HTR-8/SVneo (cell line): Measurements from ENCODE around the gene ENOSF1.
"Not testable (repeated sequence)": the region's sequence is repeated elsewhere in the genome, so short reads cannot be mapped to it uniquely, and the experiment has no call there.

Source experiments
- DNase-seq: peaks from one replicate; pipeline ENCODE4 v3.0.0; 2011; ENCODE audit warnings: low spot score, mixed read lengths; ENCODE audit not compliant: insufficient read length
- FAIRE-seq: peaks from 2 replicates; lab custom pipeline; 2011; peaks lifted over from hg19 to GRCh38; lab: Jason Lieb, UNC

Gene ENOSF1

DNA sequence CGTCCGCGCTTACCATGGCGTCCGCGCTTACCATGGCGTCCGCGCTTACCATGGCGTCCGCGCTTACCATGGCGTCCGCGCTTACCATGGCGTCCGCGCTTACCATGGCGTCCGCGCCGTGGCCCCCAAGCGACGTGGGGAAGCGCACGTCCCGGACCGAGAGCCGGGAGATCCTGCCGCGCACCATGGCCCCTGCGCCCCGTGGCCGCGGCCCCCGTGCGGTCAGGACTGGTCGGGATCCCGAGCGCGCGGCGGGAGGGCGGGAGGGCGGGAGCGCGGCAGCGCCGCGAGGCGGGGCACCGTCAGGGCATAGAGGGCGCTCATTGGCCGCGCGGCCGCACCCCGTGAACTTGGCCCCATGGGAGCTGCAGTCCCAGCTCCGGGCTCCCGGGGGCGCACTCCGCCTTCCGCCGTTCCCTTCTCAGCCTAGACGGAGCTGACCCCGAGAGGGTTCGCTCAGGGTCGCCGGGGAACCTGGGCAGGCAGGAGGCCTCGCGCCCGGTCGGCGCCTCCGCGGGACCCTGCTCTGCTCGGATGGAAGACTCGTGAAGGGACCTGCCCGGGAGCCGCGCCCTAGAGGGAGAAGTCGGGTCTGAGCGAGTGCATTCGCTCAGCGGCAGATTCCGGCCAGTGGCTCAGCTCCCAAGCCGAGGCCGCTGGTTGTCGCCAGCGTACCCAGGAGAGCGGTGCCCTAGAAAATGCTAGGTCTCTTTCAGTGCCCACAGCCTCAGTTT lies at the start of gene ENOSF1:
ENOSF1 (minus strand) TSS at position 230 of the 734 bp plus-strand sequence; CDS start at position 187, 43 bp downstream.
- FAIRE-seq (no peak), DNase-seq (peak; percentile 69)

- FAIRE-seq, DNase-seq: not testable (repeated sequence)
Measured at GRCh38 chr18:759864-760263, 47.4 kb upstream of the ENOSF1 start.

DNA sequence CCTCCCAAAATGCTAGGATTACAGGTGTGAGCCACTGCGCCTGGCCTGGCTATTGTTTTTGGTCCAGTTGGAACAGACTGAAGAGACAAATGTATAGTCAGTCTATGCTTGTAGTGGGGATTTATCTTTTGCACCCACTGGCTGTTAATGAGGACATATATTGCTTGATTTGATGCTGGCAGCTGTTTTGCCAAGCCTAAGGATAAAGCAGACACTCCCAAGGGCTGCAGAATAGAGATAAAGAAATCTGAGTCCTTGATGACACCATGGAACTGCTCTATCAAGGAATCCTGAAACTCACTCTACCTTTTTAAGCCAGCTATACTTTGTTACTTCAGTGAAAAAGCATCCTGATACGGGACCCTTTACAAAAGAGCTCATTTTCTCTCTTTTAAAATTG lies 43.1 kb upstream of the ENOSF1 start:
- FAIRE-seq, result no peak
- no peak for DNase-seq

GRCh38 chr18:754656-755055 lies 42.2 kb upstream of the ENOSF1 start:
- FAIRE-seq, result no peak

GRCh38 chr18:750456-750855 lies 38.0 kb upstream of the ENOSF1 start:
- DNase-seq (no peak), FAIRE-seq (no peak)

More at GRCh38 chr18:754656-755055, 42.2 kb upstream of the ENOSF1 start:
- no peak for DNase-seq

DNA sequence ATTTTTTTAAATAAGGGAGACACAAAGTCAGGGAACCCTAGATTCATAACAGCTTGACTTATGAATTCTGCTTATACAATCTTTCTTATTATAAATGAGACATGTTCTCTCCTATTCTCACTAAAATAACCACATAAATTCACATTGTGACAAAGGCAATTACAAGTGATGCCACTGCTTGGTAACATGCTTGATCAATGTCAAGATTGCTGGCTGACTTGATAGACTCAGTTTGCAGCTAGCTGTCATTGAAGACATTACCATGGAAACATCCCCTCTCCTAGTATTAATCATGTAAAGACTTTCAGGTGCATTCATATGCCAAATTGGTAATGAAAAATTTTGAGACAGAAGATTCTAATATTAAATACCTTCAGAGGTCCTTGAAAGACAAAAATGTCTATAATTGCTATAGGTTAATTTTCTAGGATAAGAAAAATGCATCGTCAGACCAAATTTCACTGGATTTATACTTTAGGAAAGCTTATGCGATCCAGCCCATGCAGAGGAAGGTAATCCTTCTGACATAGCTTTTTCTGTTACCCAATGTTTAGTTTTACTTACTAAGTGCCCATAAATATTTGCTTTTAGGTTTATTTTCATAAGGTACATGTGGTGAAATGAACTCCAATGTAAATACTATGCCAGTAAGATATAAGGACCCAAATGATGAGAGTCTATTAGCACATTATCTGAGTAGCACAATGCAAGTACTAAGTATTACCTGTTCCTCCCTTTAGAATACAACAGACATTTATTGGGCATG lies 32.6 kb upstream of the ENOSF1 start:
- DNase-seq (no peak), FAIRE-seq (no peak)

DNA sequence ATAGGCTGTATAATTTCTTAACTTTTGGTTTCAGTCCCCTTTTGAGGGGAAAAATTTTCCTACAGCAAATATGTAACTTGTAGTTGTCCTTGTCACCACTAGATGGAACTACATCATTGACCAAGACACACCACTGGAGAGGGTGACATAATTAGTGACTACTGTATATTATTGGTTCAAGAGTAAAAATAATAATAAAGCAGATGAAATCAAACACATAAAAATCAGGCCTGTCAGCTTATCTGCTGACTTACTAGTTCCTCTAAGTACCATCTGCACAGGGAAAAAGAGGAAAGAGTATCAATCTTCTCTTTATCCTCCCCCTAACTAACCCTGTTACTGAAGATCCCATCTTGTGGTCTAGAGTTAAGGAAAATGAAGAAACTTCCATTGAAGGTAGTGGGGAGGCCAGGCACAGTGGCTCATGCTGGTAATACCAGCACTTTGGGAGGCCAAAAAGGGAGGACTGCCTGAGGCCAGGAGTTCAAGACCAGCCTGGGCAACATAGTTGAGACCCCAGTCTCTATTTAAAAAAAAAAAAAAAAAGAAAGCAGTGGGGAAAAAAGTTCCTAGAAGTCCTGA lies 29.6 kb upstream of the ENOSF1 start:
- peak; percentile 50 for DNase-seq

DNA sequence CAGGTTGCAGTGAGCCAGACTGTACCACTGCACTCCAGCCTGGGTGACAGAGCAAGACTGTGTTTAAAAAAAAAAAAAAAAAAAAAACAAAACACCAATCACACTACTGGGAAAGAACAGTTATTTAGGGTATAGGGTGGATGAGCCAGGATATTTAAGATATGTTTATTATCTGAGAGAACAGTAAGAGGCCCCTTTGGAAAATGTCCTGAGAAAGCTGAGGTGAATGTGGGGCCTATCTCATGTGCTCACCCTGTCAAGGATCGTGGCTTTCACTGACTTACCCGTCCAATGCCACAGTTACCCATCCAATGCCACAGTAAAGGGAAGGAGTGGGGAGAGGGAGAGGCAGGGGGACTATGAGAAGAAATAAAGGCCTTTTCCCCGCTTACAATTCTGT lies 19.9 kb upstream of the ENOSF1 start:
- FAIRE-seq (no peak), DNase-seq (no peak)

More for the DNA sequence above, 29.6 kb upstream of the ENOSF1 start:
- FAIRE-seq, result no peak

DNA sequence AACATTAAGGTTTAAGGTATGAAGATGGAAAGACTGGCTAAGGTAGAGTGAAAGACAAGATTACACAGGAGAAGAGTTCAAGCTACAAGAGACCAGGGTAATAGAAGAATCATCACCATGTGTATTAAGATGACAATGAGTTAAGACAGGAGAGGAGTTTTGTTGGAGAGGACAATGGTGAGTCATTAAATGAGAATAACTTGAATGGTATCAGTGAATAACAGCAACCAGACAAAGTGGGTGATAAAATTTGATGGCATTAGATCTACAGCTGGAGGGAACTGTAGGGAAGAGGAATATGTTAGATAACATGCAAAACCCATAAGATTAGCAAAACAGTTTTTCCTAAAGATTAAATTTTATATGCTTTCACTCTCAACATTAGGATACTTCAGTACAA lies 18.8 kb upstream of the ENOSF1 start:
- DNase-seq (no peak), FAIRE-seq (no peak)

DNA sequence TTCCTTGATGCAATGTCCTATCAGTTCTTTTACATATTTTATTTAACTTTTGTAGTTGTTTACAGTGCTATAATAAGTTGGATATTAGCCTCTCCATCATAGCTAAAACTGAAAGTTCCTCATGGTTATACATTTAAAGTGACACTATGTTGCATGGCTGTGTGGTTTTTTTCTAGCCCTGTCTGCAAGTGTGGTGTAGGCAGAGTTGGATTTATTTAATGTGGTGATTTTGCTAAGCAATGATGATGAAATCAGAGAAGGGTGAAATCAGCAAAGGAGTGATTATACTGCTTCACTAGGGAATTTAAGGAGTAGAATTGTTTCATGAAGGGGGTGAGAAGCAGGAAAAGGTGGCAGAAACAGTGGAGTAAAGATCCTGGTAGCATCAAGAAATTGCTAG lies 18.3 kb upstream of the ENOSF1 start:
- DNase-seq (no peak), FAIRE-seq (no peak)

DNA sequence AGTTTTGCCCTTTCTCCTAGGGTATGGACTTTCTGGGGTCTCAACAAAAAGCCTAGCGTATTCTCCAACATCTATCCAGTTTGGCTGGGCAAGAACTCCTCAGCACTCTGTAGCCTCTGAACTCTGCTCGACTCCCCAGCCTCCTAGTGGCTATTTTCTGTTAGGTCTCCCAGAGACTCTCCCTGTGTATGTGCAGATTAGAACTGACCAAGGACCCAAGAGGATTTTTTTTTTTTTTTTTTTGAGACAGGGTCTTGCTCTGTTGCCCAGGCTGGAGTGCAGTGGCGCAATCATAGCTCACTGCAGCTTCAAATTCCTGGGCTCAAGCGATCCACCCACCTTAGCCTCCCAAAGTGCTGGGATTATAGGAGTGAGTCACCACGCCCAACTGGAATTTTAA lies 17.7 kb upstream of the ENOSF1 start:
- not testable (repeated sequence) for DNase-seq, FAIRE-seq

DNA sequence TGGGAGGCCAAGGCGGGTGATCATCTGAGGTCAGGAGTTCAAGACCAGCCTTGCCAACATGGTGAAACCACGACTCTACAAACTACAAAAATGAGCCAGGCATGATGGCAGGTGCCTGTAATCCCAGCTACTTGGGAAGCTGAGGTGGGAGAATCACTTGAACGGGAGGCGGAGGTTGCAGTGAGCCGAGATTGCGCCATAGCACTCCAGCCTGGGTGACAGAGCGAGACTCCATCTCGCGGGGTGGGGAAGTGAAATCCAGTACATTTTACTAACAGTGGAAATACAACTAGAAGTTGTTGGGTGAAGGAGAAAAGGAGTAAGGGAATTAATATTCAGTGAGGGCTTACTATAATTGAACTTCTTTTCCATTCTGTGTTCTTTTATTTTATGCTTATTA lies 13.2 kb upstream of the ENOSF1 start:
- DNase-seq, result no peak
- no peak for FAIRE-seq

- FAIRE-seq (no peak), DNase-seq (no peak)
Measured at GRCh38 chr18:723541-724080, 11.2 kb upstream of the ENOSF1 start.

DNA sequence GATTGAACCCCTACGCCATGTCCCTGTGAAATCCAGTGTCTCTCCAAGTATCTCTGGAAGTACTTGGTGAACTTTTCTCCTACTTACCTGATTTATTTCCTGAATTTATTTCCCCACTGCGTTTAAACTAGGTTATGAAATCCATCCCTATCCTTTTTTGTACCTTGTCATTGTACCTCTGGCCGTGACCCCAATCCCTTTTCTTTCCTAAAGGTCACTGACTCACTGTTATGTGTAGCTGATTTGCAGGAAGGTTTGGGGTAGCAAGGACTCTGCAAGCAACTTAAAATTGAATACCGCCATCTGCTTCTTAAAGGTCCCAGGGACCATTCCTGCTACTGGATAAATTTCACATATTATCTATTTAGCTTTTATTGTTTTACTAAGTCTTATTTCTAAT lies 4.6 kb upstream of the ENOSF1 start:
- no peak for FAIRE-seq
- DNase-seq, result no peak

DNA sequence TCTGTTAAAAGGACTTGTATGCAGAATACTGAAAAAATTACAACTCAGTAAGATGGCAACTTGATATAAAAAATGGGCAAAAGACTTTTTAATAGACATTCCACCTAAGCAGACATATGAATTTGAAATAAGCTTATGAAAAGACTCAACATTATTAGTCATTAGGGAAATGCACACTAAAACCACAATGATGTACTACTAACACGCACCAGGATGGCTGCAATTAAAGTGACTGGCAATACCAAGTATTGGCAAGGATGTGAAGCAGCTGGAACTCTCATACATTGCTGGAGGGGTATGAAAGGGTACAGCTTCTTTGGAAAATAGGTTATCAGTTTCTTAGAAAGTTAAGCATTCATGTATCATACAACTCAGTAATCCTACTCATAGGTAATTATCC lies 3.2 kb upstream of the ENOSF1 start:
- DNase-seq, result no peak
- FAIRE-seq, result no peak

DNA sequence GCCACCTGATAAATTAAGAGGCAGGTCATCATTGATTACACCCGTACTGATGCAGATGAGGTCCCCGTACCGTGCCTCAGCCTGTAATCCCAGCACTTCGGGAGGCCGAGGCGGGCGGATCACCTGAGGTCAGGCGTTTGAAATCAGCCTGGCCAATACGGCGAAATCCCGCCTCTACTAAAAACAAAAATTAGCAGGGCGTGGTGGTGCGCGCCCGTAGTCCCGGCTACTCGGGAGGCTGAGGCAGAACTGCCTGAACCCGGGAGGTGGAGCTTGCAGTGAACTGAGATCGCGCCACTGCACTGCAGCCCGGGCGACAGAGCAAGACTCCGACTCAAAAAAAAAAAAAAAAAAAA lies 683 bp upstream of the ENOSF1 start:
- no peak for FAIRE-seq

GRCh38 chr18:711657-712400 lies 601 bp downstream of the ENOSF1 start:
- FAIRE-seq, result no peak
- peak; percentile 48 for DNase-seq

More for the DNA sequence above, 683 bp upstream of the ENOSF1 start:
- DNase-seq, result no peak

GRCh38 chr18:711310-711656 lies 1.1 kb downstream of the ENOSF1 start:
- FAIRE-seq, result no peak
- DNase-seq, result no peak

DNA sequence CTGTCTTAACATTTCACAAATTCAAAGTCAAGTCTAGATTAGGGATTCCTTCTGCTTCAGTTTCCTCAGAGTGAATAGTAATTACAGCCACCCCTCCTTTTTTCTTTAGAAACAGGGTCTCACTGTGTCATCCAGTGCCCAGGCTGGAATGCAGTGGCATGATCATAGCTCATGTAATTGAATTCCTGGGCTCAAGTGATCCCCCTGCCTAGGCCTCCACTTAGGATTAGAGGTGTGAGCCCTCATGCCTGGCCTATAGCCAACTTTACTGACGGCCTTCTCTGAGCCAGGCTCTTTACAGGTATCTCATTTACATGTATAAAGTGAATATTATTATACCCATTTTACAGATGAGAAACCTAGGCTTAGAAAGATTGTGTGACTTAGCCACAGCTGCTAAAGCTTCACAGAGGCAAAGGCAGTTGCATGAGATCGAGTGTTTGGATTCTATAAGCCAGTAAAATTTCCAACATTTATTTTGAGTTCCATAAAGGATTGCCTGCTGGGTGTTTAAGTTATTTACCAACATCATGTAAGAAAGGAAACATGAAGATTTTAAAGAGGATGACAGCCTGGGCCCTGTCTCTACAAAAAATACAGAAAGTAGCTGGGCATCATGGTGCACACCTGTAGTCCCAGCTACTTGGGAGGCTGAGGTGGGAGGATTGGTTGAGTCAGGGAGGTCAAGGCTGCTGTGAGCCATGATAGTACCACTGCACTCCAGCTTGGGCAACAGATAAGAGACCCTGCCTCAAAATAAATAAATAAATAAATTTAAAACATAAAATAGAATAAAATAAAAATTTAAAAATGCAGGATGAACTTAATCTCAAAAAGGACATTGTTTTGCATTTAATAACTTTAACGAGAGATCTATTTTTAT lies 1.8 kb downstream of the ENOSF1 start:
- DNase-seq (no peak), FAIRE-seq (no peak)
